ENCODE data around the gene SPPL3.

GRCh38 chr12:120764816-120765215 lies 139.3 kb downstream of the SPPL3 start:
- TF ChIP-seq, protein P1, sequence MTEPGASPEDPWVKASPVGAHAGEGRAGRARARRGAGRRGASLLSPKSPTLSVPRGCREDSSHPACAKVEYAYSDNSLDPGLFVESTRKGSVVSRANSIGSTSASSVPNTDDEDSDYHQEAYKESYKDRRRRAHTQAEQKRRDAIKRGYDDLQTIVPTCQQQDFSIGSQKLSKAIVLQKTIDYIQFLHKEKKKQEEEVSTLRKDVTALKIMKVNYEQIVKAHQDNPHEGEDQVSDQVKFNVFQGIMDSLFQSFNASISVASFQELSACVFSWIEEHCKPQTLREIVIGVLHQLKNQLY (CRISPR knock-in tag; IDR thresholded peaks at IDR 0.05), result no peak
- TF ChIP-seq ZNF263 (CRISPR knock-in tag; IDR thresholded peaks at IDR 0.05; ENCODE audit: low read depth) (no peak), CTCF (IDR thresholded peaks at IDR 0.05) (no peak), IRF1 (CRISPR knock-in tag; IDR thresholded peaks at IDR 0.05) (no peak), JUN (CRISPR knock-in tag; IDR thresholded peaks at IDR 0.05) (no peak), ZNF219 (CRISPR knock-in tag; IDR thresholded peaks at IDR 0.05; ENCODE audit: borderline replicate concordance) (no peak), NFYB (CRISPR knock-in tag; conservative IDR thresholded peaks at IDR 0.05; ENCODE audit: low read depth) (no peak), ZNF532 (CRISPR knock-in tag; IDR thresholded peaks at IDR 0.05; ENCODE audit: borderline replicate concordance) (no peak), ZNF416 (CRISPR knock-in tag; IDR thresholded peaks at IDR 0.05) (no peak), MAX (CRISPR knock-in tag; IDR thresholded peaks at IDR 0.05) (no peak), ESRRA (CRISPR knock-in tag; IDR thresholded peaks at IDR 0.05; ENCODE audit: borderline replicate concordance) (no peak), ZNF425 (CRISPR knock-in tag; conservative IDR thresholded peaks at IDR 0.05) (no peak), ATF3 (CRISPR knock-in tag; conservative IDR thresholded peaks at IDR 0.05) (no peak)
- TF ChIP-seq, protein P2, sequence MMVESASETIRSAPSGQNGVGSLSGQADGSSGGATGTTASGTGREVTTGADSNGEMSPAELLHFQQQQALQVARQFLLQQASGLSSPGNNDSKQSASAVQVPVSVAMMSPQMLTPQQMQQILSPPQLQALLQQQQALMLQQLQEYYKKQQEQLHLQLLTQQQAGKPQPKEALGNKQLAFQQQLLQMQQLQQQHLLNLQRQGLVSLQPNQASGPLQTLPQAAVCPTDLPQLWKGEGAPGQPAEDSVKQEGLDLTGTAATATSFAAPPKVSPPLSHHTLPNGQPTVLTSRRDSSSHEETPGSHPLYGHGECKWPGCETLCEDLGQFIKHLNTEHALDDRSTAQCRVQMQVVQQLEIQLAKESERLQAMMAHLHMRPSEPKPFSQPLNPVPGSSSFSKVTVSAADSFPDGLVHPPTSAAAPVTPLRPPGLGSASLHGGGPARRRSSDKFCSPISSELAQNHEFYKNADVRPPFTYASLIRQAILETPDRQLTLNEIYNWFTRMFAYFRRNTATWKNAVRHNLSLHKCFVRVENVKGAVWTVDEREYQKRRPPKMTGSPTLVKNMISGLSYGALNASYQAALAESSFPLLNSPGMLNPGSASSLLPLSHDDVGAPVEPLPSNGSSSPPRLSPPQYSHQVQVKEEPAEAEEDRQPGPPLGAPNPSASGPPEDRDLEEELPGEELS (CRISPR knock-in tag; IDR thresholded peaks at IDR 0.05), result no peak
